Measurements from ENCODE around the gene MITD1.

- TF ChIP-seq, protein P1, sequence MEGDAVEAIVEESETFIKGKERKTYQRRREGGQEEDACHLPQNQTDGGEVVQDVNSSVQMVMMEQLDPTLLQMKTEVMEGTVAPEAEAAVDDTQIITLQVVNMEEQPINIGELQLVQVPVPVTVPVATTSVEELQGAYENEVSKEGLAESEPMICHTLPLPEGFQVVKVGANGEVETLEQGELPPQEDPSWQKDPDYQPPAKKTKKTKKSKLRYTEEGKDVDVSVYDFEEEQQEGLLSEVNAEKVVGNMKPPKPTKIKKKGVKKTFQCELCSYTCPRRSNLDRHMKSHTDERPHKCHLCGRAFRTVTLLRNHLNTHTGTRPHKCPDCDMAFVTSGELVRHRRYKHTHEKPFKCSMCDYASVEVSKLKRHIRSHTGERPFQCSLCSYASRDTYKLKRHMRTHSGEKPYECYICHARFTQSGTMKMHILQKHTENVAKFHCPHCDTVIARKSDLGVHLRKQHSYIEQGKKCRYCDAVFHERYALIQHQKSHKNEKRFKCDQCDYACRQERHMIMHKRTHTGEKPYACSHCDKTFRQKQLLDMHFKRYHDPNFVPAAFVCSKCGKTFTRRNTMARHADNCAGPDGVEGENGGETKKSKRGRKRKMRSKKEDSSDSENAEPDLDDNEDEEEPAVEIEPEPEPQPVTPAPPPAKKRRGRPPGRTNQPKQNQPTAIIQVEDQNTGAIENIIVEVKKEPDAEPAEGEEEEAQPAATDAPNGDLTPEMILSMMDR (IDR thresholded peaks at IDR 0.05; ENCODE audit: poor library complexity): no peak
- TF ChIP-seq EZH2phosphoT487 (IDR thresholded peaks at IDR 0.05; ENCODE audit: low read depth, severe bottlenecking, unreplicated experiment): no peak
These were observed 24.0 kb downstream of the MITD1 start for GRCh38 chr2:99156891-99157290.

Measured in hepatocyte (in vitro differentiated cells).